GM10266 (cell line): ENCODE results near the gene TSPAN13.

Experiments used
- DNase-seq: peaks from one replicate; pipeline ENCODE4 v3.0.0; 2012; ENCODE audit errors: extremely low spot score
- TF ChIP-seq, protein P1 (sequence below): IDR thresholded peaks from 2 replicates; pipeline ENCODE4 v1.5.1; 2012; ENCODE audit warnings: mild to moderate bottlenecking, low read depth; ENCODE audit not compliant: control insufficient read depth, insufficient read depth; ENCODE audit errors: missing control alignments

The TSPAN13 gene

DNA sequence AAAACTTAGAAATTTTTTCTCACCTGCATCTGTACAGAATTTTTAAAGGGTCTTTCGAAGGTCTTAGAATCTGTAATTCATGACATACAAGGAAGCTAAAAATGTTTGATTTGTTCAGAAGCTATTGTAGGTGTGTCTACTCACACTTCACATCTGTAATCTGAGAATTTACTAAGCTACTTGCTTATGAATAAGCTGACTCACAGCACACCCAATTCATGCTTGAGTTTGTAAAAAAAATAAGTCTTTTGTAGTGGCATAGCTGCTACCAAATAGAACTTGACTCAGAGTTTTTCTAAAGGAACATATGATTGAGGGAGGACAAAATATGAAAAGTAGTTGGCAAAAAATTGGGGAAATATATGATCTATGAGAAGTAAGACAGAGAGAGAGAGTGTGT, 64.0 kb downstream of the TSPAN13 start:
- no peak for DNase-seq

DNA sequence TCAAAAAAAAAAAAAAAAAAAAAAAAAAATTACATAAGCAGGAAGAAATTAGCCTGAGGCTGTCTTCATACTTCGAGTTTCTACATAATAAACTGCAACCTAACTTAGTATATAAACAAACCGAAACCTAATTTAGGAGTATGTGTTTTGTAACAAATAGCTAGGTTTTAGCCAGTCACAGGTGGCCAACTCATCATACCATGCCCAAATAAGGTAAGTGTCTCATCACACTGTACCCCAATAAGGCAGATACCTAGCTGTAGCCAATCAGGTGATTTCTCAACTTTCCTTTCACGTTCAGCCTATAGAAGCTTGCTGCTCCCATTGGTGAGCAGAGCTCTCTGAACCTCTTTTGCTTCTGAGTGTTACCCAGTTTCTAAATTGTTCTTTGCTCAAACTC, 65.2 kb downstream of the TSPAN13 start:
- TF ChIP-seq, protein P1, sequence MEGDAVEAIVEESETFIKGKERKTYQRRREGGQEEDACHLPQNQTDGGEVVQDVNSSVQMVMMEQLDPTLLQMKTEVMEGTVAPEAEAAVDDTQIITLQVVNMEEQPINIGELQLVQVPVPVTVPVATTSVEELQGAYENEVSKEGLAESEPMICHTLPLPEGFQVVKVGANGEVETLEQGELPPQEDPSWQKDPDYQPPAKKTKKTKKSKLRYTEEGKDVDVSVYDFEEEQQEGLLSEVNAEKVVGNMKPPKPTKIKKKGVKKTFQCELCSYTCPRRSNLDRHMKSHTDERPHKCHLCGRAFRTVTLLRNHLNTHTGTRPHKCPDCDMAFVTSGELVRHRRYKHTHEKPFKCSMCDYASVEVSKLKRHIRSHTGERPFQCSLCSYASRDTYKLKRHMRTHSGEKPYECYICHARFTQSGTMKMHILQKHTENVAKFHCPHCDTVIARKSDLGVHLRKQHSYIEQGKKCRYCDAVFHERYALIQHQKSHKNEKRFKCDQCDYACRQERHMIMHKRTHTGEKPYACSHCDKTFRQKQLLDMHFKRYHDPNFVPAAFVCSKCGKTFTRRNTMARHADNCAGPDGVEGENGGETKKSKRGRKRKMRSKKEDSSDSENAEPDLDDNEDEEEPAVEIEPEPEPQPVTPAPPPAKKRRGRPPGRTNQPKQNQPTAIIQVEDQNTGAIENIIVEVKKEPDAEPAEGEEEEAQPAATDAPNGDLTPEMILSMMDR: no peak
- DNase-seq: no peak

More for the DNA sequence above, 64.0 kb downstream of the TSPAN13 start:
- TF ChIP-seq, protein P1: no peak

DNA sequence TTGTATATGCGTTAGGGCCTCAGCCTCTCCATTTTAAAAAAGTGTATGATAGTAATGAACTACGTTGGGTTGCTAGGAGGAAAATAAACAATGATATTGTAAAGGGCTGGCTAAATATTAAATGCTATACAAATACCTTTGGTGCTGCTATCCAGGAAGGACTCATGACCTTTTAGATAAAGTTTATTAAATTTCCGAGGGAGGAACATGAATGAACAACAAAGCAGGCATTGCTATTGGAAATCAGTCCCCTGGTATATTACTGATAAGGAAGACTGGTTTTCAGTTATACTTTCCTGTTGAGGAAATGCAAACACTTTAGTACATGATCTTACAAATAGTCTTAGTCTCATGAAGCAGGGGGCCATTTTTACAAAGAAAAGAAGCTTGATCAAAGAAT, 68.5 kb downstream of the TSPAN13 start:
- DNase-seq: no peak
- TF ChIP-seq, protein P1: no peak

DNA sequence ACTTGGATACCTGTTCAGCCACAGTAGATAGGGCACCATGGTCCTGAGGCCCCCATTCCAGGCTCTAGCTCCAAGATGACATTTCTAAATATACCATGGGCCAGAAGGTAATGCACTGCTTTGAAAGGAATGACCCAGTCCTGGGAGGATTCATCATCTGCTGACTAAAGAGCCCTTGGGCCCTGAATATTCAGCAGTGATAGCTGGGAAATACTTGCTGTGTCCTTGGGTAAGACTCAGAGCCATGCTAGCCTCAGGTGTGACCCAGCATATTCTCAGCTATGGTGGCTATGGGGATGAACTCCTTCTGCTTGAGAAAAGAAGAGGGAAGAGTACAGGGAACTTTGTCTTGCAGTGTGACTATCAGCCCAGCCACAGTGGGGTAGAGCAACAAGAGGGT, 72.5 kb downstream of the TSPAN13 start:
- no peak for DNase-seq
- TF ChIP-seq, protein P1: no peak

DNA sequence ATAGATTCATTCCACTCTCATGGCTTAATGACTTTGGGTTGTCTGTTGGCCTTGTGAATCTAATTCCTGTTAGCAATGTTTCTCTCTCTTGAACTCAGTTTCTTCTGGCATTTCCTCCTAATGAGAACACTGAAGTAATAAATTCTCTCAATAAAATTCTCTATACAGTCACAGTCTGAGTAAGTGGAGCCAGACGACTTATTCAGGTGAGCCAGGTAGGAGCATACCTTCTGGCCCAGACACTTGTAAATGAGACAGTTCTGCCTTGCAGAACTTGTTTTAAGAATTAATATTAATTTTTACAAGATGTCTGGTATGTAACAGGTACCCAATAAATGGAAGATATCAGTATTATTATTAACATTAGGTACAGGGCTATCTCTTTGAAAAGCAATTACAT, 79.8 kb downstream of the TSPAN13 start:
- TF ChIP-seq, protein P1: no peak
- no peak for DNase-seq
